SH-SY5Y (cell line): ENCODE measurements around the gene PPAN.

Experiments
- GATA2 ChIP-seq: IDR thresholded peaks from 2 replicates; pipeline ENCODE4 v1.6.1; 2011; ENCODE audit warnings: mild to moderate bottlenecking, low read depth, low read length
- GATA3 ChIP-seq: IDR thresholded peaks from 2 replicates; pipeline ENCODE4 v1.6.1; 2011; ENCODE audit warnings: low read depth, mild to moderate bottlenecking, low read length, moderate library complexity

DNA sequence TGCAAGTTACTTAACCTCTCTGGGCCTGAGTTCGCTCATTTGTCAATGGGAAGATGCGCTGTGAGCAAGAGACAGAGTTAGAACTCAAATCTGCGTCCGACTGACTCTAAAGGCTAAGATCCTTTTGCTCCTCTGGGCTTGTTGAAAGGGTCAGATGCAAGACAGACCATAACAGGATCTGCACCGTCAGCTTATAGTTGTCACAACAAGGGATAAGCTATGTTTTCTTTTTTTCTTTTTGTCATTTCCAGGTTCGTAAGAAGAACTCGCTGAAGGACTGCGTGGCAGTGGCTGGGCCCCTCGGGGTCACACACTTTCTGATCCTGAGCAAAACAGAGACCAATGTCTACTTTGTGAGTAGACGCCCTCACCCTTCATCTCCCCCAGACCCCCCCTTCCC, 1.1 kb downstream of the PPAN start:
- TF ChIP-seq GATA2 (no peak), GATA3 (no peak)
